PFSK-1 (cell line): ENCODE data around the gene GPATCH8.
A peak's percentile ranks its signal among the peaks of the same experiment; 100 is the strongest.

Experiments
- FOXP2 ChIP-seq: optimal IDR thresholded peaks from 2 replicates; pipeline ENCODE3; 2011; ENCODE audit warnings: borderline replicate concordance, control low read depth, inconsistent platforms; ENCODE audit not compliant: insufficient read depth; ENCODE audit errors: extremely low read length, extremely low read depth
- POLR2AphosphoS5 ChIP-seq: IDR thresholded peaks from 2 replicates; pipeline ENCODE4 v1.6.1; 2012; ENCODE audit warnings: low read depth, mild to moderate bottlenecking, control low read depth, low read length, moderate library complexity
- REST ChIP-seq, 2 experiments: IDR thresholded peaks; 2 replicates each; pipeline versions ENCODE4 v1.6.1 to v1.8.0; 2011 to 2012; ENCODE audit warnings: low read depth in 2 of 2, low read length in 2 of 2, control low read depth in 1 of 2, inconsistent platforms in 1 of 2, mild to moderate bottlenecking in 1 of 2, moderate library complexity in 1 of 2; ENCODE audit not compliant: insufficient read depth in 1 of 2
- SIN3A ChIP-seq: IDR thresholded peaks from 2 replicates; pipeline ENCODE4 v1.6.1; 2012; ENCODE audit warnings: mild to moderate bottlenecking, low read length, moderate library complexity, borderline replicate concordance; ENCODE audit not compliant: insufficient read depth
- TAF1 ChIP-seq: IDR thresholded peaks from 2 replicates; pipeline ENCODE4 v1.6.1; 2012; ENCODE audit warnings: low read length, control low read depth, borderline replicate concordance; ENCODE audit not compliant: insufficient read depth

Gene GPATCH8

GRCh38 chr17:44351464-44351863 is 151.7 kb downstream of the GPATCH8 start:
- TF ChIP-seq FOXP2 (no peak), POLR2AphosphoS5 (no peak), TAF1 (no peak), REST (IDR thresholded peaks at IDR 0.05; ENCODE audit: insufficient read depth in 1 of 2, low read depth in 2 of 2, low read length in 2 of 2) (no peak), SIN3A (no peak)

- no peak for TF ChIP-seq TAF1
- peak; percentile 47 for TF ChIP-seq FOXP2
These were observed 152.4 kb downstream of the GPATCH8 start for GRCh38 chr17:44350733-44351226.

- TF ChIP-seq POLR2AphosphoS5 (no peak), FOXP2 (no peak)
These were observed 153.6 kb downstream of the GPATCH8 start for GRCh38 chr17:44349553-44350070.

DNA sequence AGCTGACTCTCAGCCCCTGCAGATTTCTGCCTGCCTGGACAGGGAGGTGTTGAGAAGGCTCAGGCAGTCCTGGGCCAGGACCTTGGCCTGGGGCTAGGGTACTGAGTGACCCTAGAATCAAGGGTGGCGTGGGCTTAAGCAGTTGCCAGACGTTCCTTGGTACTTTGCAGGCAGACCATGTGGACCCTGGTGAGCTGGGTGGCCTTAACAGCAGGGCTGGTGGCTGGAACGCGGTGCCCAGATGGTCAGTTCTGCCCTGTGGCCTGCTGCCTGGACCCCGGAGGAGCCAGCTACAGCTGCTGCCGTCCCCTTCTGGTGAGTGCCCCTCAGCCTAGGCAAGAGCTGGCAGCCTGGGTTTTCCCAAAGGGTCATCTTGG is 154.2 kb downstream of the GPATCH8 start:
- no peak for TF ChIP-seq POLR2AphosphoS5
- no peak for TF ChIP-seq FOXP2
- TF ChIP-seq TAF1, result no peak
- no peak for TF ChIP-seq SIN3A
- no peak for TF ChIP-seq REST (IDR thresholded peaks at IDR 0.05; ENCODE audit: insufficient read depth in 1 of 2, low read depth in 2 of 2, low read length in 2 of 2)

DNA sequence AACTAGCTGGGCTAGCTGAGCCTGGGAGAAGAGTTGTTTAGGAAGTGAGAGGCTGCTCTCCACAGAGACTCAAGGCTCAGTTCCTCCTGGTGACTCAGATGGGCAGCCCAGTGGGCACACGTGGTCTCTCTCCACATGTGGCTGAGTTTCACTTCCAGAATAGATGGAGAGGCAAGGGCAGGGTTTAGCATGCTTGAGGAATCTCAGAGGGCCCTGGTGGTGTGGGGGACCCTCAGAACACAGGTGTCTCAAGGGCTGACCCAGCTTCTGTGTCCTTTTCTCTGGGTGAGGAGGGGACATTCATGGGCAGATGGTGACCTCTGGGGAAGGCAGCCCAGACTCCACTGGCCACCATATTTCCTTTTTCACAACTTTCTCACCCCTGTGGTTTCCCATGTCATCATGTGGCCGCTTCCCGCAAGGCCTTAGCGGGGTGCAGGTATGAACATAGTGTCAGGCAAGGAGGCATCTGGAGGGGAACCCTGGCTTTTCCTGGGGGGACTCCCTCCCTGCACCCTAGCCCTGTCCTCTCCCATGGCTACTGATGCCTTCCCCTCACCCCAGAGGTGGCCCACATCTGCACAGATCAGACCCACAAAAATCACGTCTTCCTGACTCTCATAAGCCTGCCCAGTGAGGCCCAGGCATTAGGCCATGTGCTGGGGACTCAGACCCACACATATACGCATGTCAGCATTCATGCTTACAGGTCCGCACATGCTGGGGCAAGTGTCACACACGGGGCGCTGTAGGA is 154.8 kb downstream of the GPATCH8 start:
- no peak for TF ChIP-seq SIN3A
- no peak for TF ChIP-seq FOXP2
- no peak for TF ChIP-seq TAF1
- no peak for TF ChIP-seq REST (IDR thresholded peaks at IDR 0.05; ENCODE audit: insufficient read depth in 1 of 2, low read depth in 2 of 2, low read length in 2 of 2)
- no peak for TF ChIP-seq POLR2AphosphoS5
